Naive B cell (primary cell): ENCODE data around the gene GTF2IRD1. TPM values are rescaled to one million over a fixed set of nuclear protein-coding genes. Genes with fewer than 3 reads are reported as not detected.
A peak's percentile ranks its signal among the peaks of the same experiment; 100 is the strongest.
"Not testable (repeated sequence)": the region's sequence is repeated elsewhere in the genome, so short reads cannot be mapped to it uniquely, and the experiment has no call there.

Source experiments
- ATAC-seq, 2 donors: fragments of 150-1000 bp; cut with Tn5 transposase; 2 replicates each; pipeline ENCODE4 v1.10.0; 2021; ENCODE audit warnings: low read depth in 2 of 2, mild to moderate bottlenecking in 2 of 2, moderate library complexity in 2 of 2
- DNase-seq: peaks from one replicate; pipeline ENCODE4 v3.0.0; 2022
- H3K27ac Mint-ChIP-seq, 6 donors: one replicate each; pipeline ENCODE4 v1.8.0; 2020 to 2022; ENCODE audit warnings: mild to moderate bottlenecking in 6 of 6, mixed read lengths in 6 of 6, moderate library complexity in 5 of 6, inconsistent platforms in 2 of 6
- H3K27me3 Mint-ChIP-seq, 3 donors: one replicate each; pipeline ENCODE4 v1.8.0; 2021 to 2022; ENCODE audit warnings: mixed read lengths in 3 of 3, mild to moderate bottlenecking in 1 of 3
- H3K36me3 Mint-ChIP-seq, 2 donors: one replicate each; pipeline ENCODE4 v1.8.0; 2020 to 2022; ENCODE audit warnings: mixed read lengths in 2 of 2, inconsistent platforms in 1 of 2, mild to moderate bottlenecking in 1 of 2
- H3K4me1 Mint-ChIP-seq, 3 donors: one replicate each; pipeline ENCODE4 v1.8.0; 2020 to 2022; ENCODE audit warnings: mixed read lengths in 3 of 3, inconsistent platforms in 1 of 3, mild to moderate bottlenecking in 1 of 3, moderate library complexity in 1 of 3
- H3K4me3 Mint-ChIP-seq, 8 donors: one replicate each; pipeline ENCODE4 v1.8.0; 2020 to 2022; ENCODE audit warnings: mild to moderate bottlenecking in 8 of 8, mixed read lengths in 8 of 8, moderate library complexity in 8 of 8, inconsistent platforms in 2 of 8
- H3K9me3 Mint-ChIP-seq, 7 donors: one replicate each; pipeline ENCODE4 v1.8.0; 2020 to 2022; ENCODE audit warnings: mixed read lengths in 7 of 7, mild to moderate bottlenecking in 5 of 7, inconsistent platforms in 2 of 7, moderate library complexity in 1 of 7
- polyA plus RNA-seq, 6 donors: library from polyadenylated mRNA; unstranded; fragments of 300-500 nt; fragmentation: Illumina TruSeq; gene quantifications; one replicate each; pipeline ENCODE4 v1.2.3, GENCODE V29; 2021; ENCODE audit warnings: low read depth in 6 of 6

Gene GTF2IRD1
- polyA plus RNA-seq, 6 donors from 2014 or later: 0.29 TPM; not detected in 5

- no peak overlapping the region for H3K27ac Mint-ChIP-seq
- ATAC-seq: no peak
Observed at GRCh38 chr7:74494076-74494548, 40.4 kb downstream of the GTF2IRD1 start.

GRCh38 chr7:74495112-74496086, 41.7 kb downstream of the GTF2IRD1 start:
- Mint-ChIP-seq H3K4me3 (peak overlapping the region in 1 of 8 donors; percentile 47), H3K4me1 (peaks cover 0 to 7% (median 3%) of the 10 kb centered on the region in 3 donors), H3K9me3 (peaks cover 0 to 10% (median 5%) of the 10 kb centered on the region in 7 donors), H3K27ac (peak overlapping the region in 1 of 6 donors; percentile 66), H3K36me3 (peaks cover 7 to 9% of the 10 kb centered on the region in 2 donors), H3K27me3 (peaks cover 0 to 17% (median 0%) of the 10 kb centered on the region in 3 donors)
- ATAC-seq: no peak
- no peak for DNase-seq

More at GRCh38 chr7:74494076-74494548, 40.4 kb downstream of the GTF2IRD1 start:
- Mint-ChIP-seq H3K27me3 (peaks cover 0 to 17% (median 0%) of the 10 kb centered on the region in 3 donors), H3K36me3 (peaks cover 7 to 9% of the 10 kb centered on the region in 2 donors), H3K4me3 (no peak overlapping the region), H3K4me1 (peaks cover 0 to 7% (median 2%) of the 10 kb centered on the region in 3 donors), H3K9me3 (peaks cover 0 to 10% (median 5%) of the 10 kb centered on the region in 7 donors)
- DNase-seq: no peak

GRCh38 chr7:74496272-74496671, 42.6 kb downstream of the GTF2IRD1 start:
- H3K27ac Mint-ChIP-seq: peak overlapping the region in 1 of 6 donors; percentile 58
- H3K36me3 Mint-ChIP-seq: peaks cover 7 to 9% of the 10 kb centered on the region in 2 donors
- peaks cover 0 to 7% (median 5%) of the 10 kb centered on the region in 3 donors for H3K4me1 Mint-ChIP-seq
- no peak for DNase-seq
- peaks cover 0 to 10% (median 5%) of the 10 kb centered on the region in 7 donors for H3K9me3 Mint-ChIP-seq
- peaks cover 0 to 17% (median 0%) of the 10 kb centered on the region in 3 donors for H3K27me3 Mint-ChIP-seq
- no peak for ATAC-seq
- no peak overlapping the region for H3K4me3 Mint-ChIP-seq

DNA sequence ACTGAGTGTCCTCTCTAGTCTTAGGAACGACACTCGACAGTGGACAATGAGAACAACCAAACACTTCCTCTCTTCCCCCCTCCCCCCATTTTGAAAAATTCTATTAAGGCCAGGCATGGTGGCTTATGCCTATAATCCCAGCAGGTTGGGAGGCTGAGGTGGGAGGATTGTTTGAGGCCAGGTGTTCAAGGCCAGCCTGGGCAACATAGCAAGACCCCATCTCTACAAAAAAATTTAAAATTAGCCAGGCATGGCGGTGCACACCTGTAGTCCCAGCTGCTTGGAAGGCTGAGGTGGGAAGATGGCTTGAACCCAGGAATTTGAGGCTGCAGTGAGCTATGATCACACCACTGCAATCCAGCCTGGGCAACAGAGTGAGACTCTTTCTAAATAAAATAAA, 43.1 kb downstream of the GTF2IRD1 start:
- Mint-ChIP-seq H3K27me3 (peaks cover 0 to 17% (median 0%) of the 10 kb centered on the region in 3 donors), H3K9me3 (peaks cover 0 to 10% (median 4%) of the 10 kb centered on the region in 7 donors), H3K27ac (peak overlapping the region in 1 of 6 donors; percentile 58)
- not testable (repeated sequence) for H3K4me3 Mint-ChIP-seq, ATAC-seq, H3K4me1 Mint-ChIP-seq, H3K36me3 Mint-ChIP-seq, DNase-seq

- Mint-ChIP-seq H3K36me3 (no peaks in the 10 kb centered on the region), H3K9me3 (no peaks in the 10 kb centered on the region), H3K4me3 (no peak overlapping the region), H3K27me3 (peaks cover 0 to 7% (median 0%) of the 10 kb centered on the region in 3 donors), H3K27ac (no peak overlapping the region), H3K4me1 (peaks cover 0 to 7% (median 5%) of the 10 kb centered on the region in 3 donors)
- ATAC-seq (no peak), DNase-seq (no peak)
Observed at GRCh38 chr7:74498354-74498753, 44.6 kb downstream of the GTF2IRD1 start.

GRCh38 chr7:74498996-74499834, 45.5 kb downstream of the GTF2IRD1 start:
- no peak for DNase-seq
- peaks cover 0 to 7% (median 5%) of the 10 kb centered on the region in 3 donors for H3K4me1 Mint-ChIP-seq
- H3K27ac Mint-ChIP-seq: peak overlapping the region in 1 of 6 donors; percentile 92
- H3K9me3 Mint-ChIP-seq: peaks cover 0 to 2% (median 0%) of the 10 kb centered on the region in 7 donors
- H3K27me3 Mint-ChIP-seq: peaks cover 0 to under 1% (median 0%) of the 10 kb centered on the region in 3 donors
- no peak for ATAC-seq
- H3K4me3 Mint-ChIP-seq: no peak overlapping the region
- no peaks in the 10 kb centered on the region for H3K36me3 Mint-ChIP-seq

GRCh38 chr7:74499835-74500388, 46.2 kb downstream of the GTF2IRD1 start:
- Mint-ChIP-seq H3K4me1 (peaks cover 0 to 7% (median 5%) of the 10 kb centered on the region in 3 donors), H3K36me3 (no peaks in the 10 kb centered on the region), H3K9me3 (peaks cover 0 to 2% (median 0%) of the 10 kb centered on the region in 7 donors), H3K4me3 (no peak overlapping the region), H3K27ac (peak overlapping the region in 1 of 6 donors; percentile 92), H3K27me3 (no peaks in the 10 kb centered on the region)
- ATAC-seq (no peak), DNase-seq (no peak)

DNA sequence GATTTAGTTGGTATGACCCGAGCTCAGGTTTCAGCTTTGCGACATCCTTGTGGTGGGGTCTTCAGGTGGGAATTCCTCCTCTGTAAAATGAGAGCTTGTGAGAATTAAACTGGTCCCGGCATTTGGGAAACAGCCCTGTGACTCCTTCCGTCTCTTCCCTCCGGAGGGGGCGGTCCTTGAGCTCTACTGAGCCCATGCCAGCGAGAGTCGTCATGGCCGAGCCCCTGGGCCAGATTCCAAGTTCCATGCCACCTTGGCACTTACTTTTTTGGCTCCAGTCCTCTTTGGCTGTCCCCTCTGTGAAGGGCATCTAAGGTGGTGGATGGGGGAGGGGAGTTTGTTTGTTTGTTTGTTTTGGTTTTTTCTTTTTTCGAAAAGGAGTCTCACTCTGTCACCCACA, 47.6 kb downstream of the GTF2IRD1 start:
- Mint-ChIP-seq H3K27me3 (no peaks in the 10 kb centered on the region), H3K4me3 (no peak overlapping the region), H3K9me3 (peaks cover 0 to 2% (median 0%) of the 10 kb centered on the region in 7 donors), H3K4me1 (peaks cover 0 to 4% (median 2%) of the 10 kb centered on the region in 3 donors), H3K27ac (peak overlapping the region in 1 of 6 donors; percentile 26), H3K36me3 (no peaks in the 10 kb centered on the region)
- DNase-seq: no peak
- ATAC-seq: no peak

GRCh38 chr7:74502216-74502891, 48.6 kb downstream of the GTF2IRD1 start:
- Mint-ChIP-seq H3K36me3 (no peaks in the 10 kb centered on the region), H3K27me3 (no peaks in the 10 kb centered on the region), H3K4me3 (no peak overlapping the region), H3K9me3 (peaks cover 0 to 2% (median 0%) of the 10 kb centered on the region in 7 donors), H3K27ac (peak overlapping the region in 1 of 6 donors; percentile 9), H3K4me1 (peaks cover 0 to 4% (median 0%) of the 10 kb centered on the region in 3 donors)
- no peak for DNase-seq
- no peak for ATAC-seq

DNA sequence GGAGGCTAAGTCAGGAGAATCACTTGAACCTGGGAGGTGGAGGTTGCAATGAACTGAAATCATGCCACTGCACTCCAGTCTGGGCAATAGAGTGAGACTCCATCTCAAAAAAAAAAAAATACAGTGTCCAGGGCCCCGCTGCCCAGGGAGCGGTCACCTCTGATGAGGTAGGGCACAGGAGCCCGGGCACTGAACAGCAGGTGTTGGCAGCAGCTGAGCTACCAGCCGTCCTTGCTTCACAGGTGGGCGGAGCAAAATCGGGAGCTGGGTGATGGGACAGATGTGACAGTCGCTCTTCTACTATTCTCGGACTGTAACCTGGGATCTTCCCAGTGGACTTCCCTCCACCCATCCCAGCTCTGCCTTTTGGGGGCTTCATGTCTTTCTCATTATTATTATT, 49.4 kb downstream of the GTF2IRD1 start:
- Mint-ChIP-seq H3K4me3 (no peak overlapping the region), H3K27ac (no peak overlapping the region)

GRCh38 chr7:74503943-74504342, 50.2 kb downstream of the GTF2IRD1 start:
- Mint-ChIP-seq H3K36me3 (no peaks in the 10 kb centered on the region), H3K4me1 (peaks cover 0 to 4% (median 0%) of the 10 kb centered on the region in 3 donors), H3K9me3 (peaks cover 0 to 2% (median 0%) of the 10 kb centered on the region in 7 donors), H3K4me3 (no peak overlapping the region), H3K27me3 (no peaks in the 10 kb centered on the region), H3K27ac (no peak overlapping the region)
- DNase-seq: no peak
- no peak for ATAC-seq

More for the DNA sequence above, 49.4 kb downstream of the GTF2IRD1 start:
- H3K9me3 Mint-ChIP-seq: peaks cover 0 to 2% (median 0%) of the 10 kb centered on the region in 7 donors
- ATAC-seq (no peak), DNase-seq (no peak)
- no peaks in the 10 kb centered on the region for H3K27me3 Mint-ChIP-seq
- peaks cover 0 to 4% (median 0%) of the 10 kb centered on the region in 3 donors for H3K4me1 Mint-ChIP-seq
- no peaks in the 10 kb centered on the region for H3K36me3 Mint-ChIP-seq
